GM19023 (cell line): ENCODE data around the gene DDR2.
"Not testable (repeated sequence)": the region's sequence is repeated elsewhere in the genome, so short reads cannot be mapped to it uniquely, and the experiment has no call there.

ENCODE experiments used
- ATAC-seq: cut with Tn5 transposase; IDR thresholded peaks from one replicate; pipeline ENCODE4 v1.9.1; 2021; ENCODE audit warnings: mild to moderate bottlenecking, moderate library complexity; ENCODE audit not compliant: unreplicated experiment

DDR2 gene

DNA sequence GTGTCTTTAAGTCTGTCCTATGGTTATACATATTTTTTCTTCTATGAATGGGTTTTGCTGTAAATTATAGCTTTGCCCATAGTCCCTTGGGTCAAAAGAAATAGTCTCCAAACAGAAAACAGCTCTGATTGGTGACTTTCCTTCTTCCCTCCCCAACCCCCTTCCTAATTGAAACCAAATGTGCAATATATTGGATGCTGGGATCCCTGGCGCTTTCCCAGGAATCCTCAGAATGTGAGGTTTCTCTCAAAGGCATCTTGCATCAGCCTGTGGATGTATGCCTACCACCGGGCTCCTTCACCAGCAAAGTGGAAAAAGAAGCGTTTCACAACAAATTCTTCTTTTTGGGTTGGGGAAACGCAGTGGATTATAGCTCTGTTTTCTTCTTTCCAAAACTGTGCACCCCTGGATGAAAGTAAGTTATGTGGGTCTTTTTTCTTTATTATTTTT, at the start of gene DDR2:
Gene DDR2, plus strand, starts transcription at position 248 of the 450 bp plus-strand sequence. CDS start 86,600 bp downstream, outside the sequence.
- ATAC-seq = no peak

DNA sequence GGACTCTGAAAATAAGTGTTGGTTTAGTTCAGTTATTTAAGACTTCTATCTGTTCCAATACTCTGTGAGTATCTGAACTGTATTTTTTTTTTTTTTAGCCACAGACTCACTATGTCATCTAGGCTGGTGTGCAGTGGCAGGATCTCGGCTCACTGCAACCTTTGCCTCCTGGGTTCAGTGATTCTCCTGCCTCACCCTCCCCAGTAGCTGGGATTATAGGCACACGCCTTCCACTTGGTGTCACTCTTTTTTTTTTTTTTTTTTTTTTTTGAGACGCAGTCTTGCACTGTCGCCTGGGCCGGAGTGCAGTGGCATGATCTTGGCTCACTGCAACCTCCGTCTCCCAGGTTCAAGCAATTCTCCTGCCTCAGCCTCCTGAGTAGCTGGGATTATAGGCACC, 49.4 kb upstream of the DDR2 start:
- not testable (repeated sequence) for ATAC-seq

- ATAC-seq = not testable (repeated sequence)
Measured at GRCh38 chr1:162585101-162585500, 47.2 kb upstream of the DDR2 start.

DNA sequence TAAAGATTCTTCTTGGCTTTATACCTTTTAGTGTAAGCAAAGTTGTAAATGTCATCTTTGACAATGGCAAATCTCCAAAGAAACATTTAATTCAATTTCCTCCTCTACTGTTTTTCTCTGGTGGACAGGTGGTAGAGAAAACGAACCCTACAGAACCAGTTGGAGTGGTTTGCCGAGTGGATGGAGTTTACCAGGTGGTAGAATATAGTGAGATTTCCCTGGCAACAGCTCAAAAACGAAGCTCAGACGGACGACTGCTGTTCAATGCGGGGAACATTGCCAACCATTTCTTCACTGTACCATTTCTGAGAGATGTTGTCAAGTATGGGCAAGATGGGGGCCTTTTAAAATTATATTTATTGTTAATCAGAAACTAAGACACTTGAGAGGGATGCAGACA, 44.9 kb upstream of the DDR2 start:
- no peak for ATAC-seq

DNA sequence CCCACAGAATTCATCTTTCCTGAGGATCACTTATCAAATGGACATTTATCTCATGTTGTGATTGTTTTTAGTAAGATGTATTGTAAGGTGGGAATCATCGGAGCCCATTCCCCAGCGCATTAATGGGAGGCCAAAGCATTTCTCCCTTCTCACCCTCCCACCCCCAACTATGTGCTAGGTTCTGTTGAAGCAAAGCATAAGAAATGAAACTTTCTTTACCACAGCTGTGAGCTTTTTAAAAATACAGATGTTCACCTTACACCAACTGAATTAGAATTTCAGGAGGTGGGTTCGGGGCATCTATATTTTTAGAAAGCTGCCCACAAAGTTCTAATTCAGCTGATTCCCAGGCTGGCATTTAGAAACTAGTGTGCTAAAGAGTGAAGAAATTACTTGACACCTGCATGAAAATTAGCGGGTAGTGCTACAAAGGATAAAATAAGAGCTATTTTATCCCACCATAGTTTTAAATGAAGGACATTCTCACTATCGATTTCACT, 44.5 kb upstream of the DDR2 start:
- ATAC-seq = no peak

GRCh38 chr1:162590101-162590500, 42.2 kb upstream of the DDR2 start:
- no peak for ATAC-seq

DNA sequence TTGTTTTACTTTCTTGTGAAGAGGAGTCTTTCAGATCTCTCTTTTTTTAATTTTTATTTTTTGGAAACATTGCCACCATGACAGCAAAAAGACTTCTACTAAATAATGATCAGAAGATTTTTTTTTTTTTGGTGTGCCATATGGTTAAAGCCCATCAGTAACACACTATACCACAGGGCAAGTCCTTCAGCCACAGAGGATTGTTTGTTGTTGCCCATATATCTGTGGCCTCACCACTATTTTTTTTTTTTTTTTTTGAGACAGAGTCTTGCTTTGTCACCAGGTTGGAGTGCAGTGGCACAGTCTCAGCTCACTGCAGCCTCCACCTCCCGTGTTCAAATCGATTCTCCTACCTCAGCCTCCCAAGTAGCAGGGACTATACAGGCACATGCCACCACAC, 41.6 kb upstream of the DDR2 start:
- ATAC-seq = no peak

DNA sequence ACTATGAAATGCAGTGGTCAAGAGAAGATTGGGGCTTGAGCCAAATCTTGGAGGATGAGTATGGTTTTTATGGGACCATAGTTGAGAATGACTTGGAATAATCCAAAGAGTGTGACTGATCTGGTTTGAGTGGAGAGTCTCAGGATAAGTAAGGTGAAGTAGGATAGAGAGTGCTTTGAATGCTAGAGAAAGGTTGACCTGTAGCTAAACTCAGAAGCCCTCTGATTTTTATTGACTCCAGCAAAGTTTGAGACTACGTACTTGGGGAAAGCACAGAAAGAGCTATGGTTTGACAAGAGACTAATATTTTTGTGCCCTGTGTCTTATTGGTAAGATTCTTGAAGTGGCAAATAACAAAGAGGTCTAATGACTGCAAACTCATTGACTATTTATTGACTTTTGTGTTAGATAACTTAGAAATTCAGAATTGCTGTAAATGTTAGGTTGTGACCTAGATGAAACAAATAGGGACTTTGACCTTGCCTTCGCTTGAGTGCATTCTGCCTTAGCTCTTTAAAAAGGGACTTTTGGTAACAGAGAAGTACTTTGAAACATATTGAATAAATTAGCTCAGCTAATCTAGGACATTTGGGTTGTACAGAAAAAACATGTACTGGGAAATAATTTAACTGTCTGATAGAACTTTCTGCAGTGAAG, 35.6 kb upstream of the DDR2 start:
- peak; percentile 50 for ATAC-seq

DNA sequence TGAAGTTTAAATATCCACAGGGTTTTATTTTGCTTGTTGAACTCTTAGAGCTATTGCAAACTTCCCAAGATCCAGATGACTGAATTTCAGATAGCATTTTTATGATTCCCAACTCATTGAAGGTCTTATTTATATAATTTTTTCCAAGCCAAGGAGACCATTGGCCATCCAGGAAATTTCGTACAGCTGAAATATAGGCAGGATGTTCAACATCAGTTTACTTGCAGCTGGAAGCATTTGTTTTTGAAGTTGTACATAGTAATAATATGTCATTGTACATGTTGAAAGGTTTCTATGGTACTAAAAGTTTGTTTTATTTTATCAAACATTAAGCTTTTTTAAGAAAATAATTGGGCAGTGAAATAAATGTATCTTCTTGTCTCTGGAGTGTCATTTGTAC, 32.8 kb upstream of the DDR2 start:
- ATAC-seq = no peak

DNA sequence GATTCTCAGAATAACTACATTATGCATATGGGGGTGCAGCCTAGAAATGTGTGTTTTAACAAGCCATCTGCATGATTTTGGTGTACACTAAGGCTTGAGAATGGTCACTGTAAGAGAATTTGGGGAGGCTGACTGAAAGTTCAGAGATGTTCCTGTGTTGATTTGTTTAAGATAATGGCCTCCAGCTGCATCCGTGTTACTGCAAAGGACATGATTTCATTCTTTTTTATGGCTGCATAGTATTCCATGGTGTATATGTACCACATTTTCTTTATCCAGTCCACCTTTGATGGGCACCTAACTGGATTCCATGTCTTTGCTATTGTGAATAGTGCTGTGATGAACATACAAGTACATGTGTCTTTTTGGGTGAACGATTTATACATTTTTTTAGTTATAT, 29.1 kb upstream of the DDR2 start:
- not testable (repeated sequence) for ATAC-seq

DNA sequence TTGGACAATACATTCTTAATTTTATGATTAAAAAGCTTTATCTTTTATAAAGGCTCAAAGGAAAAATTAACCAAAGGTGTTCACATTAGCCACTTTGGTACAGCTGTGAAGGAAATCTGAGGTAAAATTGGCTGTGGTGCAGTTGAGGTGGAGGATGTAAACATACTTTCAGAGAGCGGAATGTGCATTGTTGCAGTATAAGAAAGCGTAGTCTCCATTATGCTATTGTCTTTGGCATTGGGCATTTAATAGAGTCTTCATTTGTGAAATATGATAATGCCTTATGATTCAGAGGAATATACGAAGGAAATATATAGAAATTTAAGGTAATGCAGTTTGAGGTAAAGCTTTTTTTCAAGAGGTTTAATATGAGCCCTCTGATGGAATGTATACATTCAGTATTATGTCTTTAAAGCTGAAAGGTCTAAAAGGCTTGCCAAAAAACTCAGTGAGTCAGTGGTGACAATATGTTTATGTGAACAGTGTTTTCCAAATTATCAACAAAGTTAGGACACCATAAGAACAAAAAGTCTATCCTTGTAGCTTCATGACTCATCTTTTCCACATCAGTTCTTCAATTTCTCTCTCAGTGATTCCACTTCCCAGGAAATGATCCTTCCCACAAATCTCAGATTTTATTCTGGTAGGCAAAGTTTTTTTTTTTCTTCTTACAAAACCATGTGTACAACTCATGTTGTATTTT, 26.9 kb upstream of the DDR2 start:
- no peak for ATAC-seq

- ATAC-seq = no peak
Measured at GRCh38 chr1:162609306-162609705, 23.0 kb upstream of the DDR2 start.

- ATAC-seq = no peak
Measured at GRCh38 chr1:162612606-162613400, 19.5 kb upstream of the DDR2 start.

DNA sequence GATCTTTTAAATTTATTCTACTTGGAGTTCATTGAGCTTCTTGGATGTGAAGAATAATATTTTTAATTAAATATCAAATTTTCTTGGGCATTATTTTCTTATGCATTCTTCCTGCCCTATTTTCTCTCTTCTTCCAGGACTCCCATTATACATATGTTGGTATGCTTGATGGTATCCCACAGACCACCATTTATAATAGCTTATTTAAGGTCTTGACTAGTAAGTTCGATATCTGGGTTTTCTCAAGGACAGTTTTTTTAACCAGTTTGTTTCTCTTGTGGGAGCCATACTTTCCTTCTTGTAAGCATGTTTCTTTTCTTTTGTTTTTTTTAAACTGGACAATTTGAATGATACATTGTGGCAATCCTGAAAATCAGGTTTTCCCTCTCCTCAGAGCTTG, 15.4 kb upstream of the DDR2 start:
- ATAC-seq = no peak

- no peak for ATAC-seq
Measured at GRCh38 chr1:162617513-162617912, 14.8 kb upstream of the DDR2 start.

DNA sequence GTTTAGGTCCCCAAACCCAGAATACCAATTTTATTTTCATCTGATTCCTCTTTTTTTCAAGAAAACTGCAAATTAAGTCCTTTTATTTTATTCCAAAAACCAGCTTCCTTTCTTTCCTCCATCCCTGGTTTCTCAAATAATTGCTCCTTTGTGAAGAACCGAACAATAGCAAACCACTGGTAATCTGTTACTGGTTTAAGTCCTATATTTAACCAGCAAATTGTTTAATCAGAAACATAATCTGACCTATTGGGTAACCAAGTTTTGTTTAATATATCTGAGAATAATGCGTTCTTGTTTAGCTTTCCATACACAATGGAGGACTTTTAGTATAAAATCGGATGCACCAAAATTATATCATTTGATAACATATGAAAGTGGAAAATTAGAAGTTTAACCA, 13.2 kb upstream of the DDR2 start:
- ATAC-seq = no peak

GRCh38 chr1:162621256-162621655, 11.0 kb upstream of the DDR2 start:
- no peak for ATAC-seq

GRCh38 chr1:162625679-162626078, 6.6 kb upstream of the DDR2 start:
- no peak for ATAC-seq

GRCh38 chr1:162626094-162626493, 6.2 kb upstream of the DDR2 start:
- no peak for ATAC-seq

- ATAC-seq = no peak
Measured at GRCh38 chr1:162626761-162627160, 5.5 kb upstream of the DDR2 start.

GRCh38 chr1:162627662-162628296, 4.5 kb upstream of the DDR2 start:
- no peak for ATAC-seq
